ENCODE measurements around the gene AMIGO2.

- TF ChIP-seq POLR2A (IDR thresholded peaks at IDR 0.05; ENCODE audit: low read depth, low read length): no peak
- TF ChIP-seq POLR2AphosphoS5 (IDR thresholded peaks at IDR 0.05; ENCODE audit: low read depth, low read length): no peak
- TF ChIP-seq TAF1 (IDR thresholded peaks at IDR 0.05; ENCODE audit: low read depth, low read length): no peak
Observed at GRCh38 chr12:47107446-47107845, 27.7 kb upstream of the AMIGO2 start.
